NCI-H1048 (cell line): ENCODE measurements around the gene RAI14.
"Not testable (repeated sequence)": the region's sequence is repeated elsewhere in the genome, so short reads cannot be mapped to it uniquely, and the experiment has no call there.

ENCODE experiments used
- DNase-seq: peaks from one replicate; lab custom pipeline; 2025; lab: John Stamatoyannopoulos, UW

The RAI14 gene

DNA sequence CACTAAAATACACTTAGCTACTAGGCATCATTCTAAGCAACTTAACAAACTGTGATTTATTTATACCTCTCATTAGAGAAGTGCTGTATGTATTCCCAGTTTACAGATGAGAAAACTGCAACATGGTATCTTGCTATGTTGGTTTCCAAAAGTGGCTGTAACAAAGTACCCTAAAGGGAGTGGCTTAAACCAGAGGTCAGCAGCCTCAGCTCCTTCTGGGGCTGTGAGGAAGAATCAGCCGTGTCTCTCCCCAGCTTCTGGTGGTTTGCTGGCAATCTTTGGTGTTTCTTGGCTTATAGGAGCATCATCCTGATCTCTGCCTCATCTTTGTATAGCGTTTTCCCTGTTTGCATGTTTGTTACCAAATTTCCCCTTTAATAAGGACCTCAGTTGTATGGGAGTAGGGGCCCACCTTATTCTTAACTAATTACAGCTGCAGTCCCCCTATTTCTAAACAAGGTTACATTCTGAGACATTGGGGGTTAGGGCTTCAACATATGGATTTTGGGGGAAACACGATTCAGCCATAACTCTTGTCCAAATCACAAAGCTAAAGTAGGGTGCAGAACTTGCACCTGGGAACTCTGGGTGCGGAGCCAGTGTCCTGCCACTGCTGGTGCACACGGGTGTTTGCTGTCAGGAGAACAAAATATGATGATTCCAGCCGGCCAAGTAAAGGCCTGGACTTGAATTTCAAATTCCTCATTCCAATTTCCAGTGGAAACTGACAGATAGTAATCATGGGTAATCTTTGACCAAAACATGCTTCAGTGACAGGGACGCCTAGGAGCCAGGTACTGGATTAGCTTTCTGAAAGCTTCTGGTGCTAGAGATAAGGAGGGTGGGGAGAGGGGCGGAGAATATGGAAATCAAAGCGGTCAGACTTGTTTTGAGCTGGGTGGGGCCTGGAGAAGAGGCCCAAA is 43.3 kb downstream of the RAI14 start:
- DNase-seq = no peak

DNA sequence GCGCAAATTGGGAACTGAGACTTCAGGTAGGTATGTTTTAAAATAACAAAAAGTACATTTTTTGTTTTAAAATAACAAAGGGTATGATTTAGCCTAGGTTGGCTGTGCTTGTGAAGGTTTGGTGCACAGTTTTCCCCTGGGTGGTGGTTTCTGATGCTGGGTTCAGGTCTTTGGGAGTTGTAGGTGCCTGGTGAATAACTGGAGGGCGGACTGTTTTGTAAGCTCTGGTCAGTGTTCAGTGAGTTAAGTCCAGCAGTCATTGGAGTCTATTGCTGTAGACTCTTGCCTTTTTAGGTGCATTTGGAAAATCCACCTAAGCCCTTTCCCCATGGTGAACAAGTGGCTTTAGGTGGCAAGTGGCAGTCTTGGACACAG is 43.9 kb downstream of the RAI14 start:
- DNase-seq = no peak

DNA sequence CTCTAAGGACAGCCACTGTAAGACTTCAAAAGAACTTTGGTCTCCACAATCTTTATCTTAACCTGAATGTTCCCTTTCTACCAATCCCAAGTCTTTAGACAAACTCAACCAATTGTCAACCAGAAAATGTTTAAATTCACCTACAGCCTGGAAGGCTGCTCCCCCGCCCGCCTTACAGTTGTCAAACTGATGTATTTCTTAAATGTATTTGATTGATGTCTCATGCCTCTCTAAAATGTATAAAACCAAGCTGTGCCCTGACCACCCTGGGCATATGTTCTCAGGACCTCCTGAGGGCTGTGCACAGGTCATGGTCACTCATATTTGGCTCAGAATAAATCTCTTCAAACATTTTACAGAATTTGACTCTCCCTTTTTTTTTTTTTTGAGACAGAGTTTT is 45.3 kb downstream of the RAI14 start:
- not testable (repeated sequence) for DNase-seq

DNA sequence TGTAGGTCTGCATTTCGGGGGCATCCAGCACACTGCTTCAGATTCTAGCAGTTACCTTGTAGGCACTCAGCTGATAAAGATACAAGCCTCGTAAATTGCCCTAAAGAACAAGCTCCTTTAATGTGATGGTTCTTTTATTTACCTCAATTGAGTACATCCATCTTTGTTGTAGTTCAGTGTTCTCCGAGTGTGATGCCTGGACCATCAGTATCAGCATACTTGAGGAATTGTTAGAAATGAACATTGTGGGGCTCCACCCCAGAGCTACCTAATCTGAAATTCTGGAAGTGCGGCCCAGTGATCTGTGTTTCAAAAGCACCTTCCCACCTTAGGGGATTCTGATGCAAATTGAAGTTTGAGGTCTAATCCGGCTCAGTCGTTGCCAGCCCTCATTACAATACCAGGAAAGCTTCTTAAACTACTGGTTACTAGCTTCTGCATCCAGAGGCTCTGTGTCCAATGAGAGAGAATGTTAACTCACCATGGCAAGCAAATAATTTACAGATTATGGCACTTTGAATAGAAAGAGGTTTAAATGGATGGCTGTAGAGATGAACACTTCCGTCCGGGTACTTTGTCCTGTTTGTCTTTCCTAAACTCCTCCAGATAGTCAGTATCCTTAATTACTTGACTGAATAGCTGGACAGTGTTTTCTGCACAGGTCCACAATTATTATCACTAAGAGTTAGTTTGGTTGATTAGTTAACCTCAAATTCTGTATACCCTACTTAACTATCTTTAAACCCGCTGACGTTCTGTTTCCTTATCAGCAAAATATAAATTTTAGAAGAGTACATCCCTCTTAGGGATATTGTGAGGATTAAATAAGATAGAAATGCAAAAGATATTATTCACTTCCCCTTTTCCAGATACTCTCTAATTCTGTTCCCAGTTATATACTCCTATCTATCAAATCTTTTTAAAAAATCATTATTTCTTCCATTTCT is 47.9 kb downstream of the RAI14 start:
- peak; percentile 31 for DNase-seq

DNA sequence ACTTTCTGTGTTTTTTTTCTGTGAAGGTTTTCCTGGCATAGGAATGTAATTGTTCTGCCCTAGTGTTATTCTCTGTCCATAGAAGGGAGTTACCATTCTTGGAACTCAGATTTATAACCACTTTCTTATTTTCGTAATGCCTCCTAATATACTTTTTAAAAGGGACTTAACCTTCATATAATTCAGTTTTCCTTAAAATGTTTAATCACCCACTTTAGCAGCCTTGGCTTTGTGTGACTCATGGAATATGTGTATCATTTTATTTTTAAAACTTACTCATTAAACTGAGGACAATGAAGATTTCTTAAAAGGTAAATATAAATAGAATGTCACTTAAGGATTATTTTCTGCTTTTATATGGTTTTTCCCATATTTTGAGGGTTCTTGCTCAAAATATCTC is 50.0 kb downstream of the RAI14 start:
- DNase-seq = no peak

DNA sequence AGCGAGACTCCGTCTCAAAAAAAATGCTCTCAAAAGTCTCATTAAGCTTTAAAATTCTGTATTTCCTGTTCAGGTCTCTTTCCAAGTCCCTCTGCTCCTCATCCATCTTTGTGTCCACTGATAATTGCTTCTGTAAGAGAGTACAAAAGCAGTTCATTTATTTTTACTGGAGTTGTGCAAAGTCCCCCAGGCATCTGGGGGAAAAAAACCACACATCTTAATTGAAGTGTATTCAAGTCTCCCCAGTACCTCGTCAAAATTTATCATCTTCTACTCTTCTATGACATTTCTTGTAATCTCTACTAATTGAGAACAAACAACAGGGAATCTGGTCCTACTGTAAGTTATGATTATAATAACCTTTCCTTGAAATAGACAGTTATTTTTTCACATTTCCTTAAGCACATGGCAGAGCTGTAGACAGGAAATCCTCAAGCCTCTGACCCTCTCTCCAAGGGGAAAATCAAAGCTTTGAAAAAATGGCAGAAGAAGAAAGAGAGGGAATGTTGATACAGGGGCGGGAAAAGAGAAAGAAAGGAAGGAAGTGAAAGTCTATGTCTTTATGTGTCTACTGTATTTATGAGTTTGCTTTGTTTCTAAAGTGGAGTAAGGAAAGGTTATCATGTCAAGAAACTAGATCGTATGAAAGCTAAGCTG is 51.5 kb downstream of the RAI14 start:
- no peak for DNase-seq

DNA sequence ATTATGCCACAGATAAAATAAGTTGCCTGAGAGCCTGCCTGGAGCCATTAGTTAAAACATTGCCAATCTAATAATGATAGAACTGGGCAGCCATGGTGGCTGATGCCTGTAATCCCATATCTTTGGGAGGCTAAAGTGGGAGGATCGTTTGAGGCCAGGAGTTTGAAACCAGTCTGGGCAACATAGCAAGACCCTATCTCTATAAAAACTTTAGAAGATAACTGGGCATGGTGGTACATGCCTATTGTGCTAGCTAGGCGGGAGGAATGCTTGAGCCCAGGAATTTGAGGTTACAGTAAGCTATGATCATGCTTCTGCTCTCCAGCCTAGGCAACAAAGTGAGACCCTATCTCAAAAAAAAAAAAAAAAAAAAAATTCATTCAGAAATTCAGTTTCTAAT is 52.6 kb downstream of the RAI14 start:
- no peak for DNase-seq

DNA sequence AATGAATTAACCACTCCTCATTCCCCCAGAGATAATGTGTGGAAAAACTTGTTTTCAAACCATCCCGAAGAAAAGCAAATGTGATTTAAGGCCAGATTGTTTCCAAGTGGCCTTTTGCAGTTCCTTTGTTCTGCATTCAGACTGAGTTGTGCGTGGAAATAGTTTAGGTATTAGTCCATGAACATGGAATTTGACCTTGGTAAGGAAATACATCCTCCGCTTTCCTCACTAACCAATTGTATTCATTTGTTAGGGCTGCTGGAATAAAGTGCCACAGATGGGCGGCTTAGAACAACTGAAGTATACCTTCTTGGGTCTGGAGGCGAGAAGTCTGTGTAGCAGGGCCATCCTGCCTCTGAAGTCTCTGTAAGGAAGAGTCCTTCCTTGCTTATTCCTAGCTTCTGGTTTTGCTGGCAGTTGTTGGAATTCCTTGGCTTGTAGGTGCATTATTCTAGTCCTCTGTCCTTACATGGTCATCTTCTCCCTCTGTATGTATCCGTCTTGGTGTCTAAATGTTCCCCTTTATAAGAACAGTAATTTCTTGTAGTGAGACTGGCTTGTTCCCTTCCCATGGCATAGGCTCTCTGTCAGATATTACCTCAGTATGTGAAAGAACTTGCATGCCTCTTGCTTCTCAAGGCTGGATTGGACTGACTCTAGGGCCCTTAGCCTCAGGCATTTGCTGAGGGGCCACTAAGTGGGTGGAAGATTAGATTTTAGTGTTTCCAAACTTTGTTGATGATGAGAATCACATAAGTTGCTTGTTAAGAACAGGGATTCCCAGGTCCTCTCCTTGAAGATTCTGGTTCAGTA is 53.9 kb downstream of the RAI14 start:
- no peak for DNase-seq

DNA sequence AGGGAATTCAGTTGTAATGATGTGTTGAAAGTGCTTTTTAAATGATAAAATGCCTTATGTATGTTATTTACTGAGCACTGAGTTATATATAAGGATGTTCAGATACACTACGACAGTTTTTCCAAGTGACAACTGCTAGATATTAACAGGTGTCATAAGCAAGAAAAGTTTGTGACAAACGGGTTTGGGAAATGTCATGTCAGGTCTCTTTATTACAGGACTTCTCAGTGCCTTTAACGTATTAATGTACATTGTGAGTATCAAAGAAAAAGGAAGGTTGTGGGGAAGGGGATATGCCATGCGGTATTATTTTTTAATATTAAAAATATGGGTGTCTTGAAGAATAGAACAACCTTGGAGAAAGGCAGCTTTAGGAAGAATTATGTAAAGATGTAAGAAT is 56.4 kb downstream of the RAI14 start:
- DNase-seq = no peak

DNA sequence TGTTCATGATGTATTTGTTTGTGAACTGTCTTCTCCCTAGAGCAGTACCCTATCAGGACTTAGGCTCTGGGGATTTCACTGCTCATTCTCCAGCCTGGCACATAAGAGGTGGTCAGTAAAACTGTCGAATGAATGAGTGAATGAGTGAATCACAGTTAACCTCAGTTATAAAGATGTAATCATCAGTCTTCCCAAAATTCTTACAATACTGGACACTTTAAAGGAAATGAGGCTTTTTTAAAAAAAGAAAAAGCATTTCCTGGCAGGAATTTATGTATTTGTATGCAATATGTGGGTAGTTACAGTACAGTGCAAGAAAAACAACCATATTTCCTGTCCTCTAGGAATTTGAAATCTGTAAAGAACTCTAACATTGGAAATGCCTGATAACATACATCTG is 59.6 kb downstream of the RAI14 start:
- DNase-seq = no peak

DNA sequence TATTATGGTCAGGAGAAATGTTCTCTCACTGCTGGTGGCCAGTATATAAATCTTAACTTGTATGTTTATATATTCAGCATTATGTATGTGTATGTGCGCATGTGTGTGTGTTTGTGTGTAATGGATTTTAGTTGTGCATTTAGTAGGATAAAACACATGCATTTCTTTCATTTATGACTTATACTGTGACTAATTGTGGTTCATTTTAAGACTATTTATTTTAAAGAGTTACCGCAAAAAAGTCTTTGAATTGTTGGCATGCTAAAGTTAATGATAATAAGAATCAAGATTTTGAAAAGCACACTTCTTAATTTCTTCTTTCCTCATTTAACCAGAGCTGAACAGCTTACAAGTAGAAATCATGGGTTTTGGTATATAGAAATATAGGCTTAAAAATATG is 60.9 kb downstream of the RAI14 start:
- DNase-seq = no peak

DNA sequence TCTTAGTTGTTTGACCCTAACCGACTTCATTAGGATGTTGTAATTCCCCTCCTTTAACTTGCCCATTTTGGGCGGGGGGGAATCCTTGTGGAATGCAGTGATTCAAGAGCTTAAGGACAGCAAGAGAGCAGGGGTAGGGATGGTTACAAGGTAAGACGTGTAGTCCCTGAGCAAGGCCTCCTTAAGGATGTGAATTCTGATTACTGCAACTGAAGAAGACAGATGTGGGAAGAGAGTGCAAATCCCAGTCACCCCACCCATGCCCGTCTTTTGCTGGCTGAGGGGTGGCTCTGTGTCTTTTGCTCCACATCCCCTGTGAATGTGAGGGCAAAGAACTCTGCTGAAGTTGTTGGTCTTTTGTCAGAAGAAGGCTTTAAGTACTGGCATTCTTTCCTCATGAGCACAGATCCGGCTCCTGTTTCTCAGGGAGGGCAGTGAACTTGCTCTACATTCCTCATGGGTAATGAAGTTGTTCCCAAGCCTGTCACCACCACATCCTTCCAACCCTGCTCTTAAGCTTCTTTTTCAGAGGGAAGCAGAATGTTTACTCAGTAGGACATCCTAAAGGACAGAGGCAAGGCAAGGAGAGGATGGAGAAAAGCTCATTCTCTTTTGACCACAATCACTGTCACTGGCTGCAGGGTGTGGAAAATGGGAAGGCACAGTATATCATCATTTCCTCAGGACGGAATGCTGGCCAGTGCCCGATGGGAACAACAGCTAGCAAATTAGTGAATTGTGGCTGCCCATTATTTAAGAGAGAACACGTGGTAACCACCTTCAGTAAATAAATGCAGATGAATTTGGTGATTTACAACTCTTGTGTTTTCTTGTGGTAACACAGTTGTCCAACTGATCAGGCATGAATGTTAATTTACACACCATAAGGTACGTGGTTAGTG is 61.5 kb downstream of the RAI14 start:
- DNase-seq = no peak

DNA sequence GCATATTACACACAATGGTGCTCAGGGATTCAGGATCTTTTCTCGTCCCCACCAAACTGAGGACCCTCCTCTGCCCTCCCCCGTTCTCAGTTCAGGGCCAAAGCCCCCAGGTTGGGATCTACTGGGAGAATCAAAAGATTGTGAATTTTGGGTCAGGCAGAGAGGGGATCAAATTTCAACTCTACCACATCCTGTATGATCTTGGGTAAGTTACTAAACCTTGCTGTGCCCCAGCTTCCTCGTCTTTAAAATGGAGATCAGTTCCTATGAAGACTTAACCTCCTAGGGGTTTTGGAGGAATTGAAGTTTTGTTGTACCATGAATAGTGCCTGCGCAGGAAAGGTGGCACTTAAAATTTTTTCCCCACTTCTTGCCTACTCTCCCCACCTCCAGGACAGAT is 62.4 kb downstream of the RAI14 start:
- no peak for DNase-seq

DNA sequence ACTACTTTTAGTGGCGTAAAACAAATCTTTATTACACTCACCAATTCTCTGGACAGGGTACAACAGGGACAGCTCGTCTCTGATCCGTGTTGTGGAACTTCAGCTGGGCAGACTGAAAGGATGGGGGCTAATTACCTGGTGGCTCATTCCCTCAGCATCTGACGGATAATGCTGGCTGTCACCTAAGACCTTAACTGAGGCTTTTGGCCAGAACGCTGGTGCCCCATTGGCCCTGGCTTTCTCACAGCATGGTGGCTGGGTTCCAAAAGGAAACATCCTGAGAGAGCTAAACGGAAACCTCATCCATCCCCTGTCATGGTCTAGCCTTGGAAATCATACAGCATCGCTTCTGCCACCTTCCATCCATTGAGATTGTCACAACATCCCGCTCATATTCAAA is 62.9 kb downstream of the RAI14 start:
- no peak for DNase-seq

DNA sequence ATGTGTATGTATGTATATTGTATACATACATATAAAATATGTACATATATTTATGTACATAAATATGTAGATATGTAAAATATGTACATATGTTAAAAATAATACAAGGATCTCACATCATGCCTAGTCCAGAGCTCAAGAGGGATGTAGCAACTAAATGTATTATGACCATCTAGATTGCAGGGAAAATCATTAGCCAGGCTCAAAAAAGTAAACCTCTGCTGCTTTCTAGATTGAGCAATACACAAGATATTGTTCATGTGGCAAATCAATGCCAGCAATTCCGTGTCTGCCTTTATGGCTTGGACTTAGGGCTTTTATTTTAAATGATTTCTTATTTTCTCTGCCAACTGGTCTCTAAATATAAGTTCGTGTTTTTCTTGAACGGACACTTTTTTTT is 65.2 kb downstream of the RAI14 start:
- DNase-seq = no peak

DNA sequence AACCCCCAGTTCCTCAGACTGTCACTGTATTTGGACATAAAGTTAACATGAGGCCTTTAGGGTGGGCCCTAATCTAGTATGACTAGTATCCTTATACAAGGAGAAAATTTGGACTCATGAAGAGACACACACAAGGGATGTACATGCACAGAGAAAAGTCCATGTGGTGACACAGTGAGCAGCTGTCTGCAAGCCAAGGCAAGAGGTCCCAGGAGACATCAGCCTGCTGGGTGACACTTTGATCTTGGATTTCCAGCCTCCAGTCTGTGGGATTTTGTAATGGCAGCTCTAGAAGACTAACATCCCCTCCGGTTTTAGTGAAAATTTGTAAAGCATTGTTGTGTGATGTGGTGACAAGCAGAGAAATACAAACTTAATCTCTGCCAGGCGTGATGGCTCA is 66.1 kb downstream of the RAI14 start:
- DNase-seq = no peak

DNA sequence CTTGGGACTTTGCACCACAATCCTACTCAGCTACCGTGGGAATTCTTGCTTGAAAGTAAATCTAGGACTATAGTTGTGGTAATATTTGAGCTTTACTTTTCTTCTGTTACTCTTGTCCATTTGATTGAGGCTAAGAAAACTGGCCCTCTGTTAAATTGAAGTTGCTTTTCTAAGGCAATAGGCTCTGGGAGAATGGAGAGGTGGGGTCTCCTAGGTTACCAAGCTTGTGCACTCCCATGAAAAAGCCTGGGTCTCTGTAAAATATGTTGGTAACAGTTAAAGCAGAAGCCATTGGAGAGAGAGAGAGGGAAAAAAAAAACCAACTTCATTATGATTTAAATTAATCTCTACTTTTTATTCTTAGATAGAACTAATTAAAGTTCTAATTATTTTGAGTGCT is 68.6 kb downstream of the RAI14 start:
- no peak for DNase-seq

DNA sequence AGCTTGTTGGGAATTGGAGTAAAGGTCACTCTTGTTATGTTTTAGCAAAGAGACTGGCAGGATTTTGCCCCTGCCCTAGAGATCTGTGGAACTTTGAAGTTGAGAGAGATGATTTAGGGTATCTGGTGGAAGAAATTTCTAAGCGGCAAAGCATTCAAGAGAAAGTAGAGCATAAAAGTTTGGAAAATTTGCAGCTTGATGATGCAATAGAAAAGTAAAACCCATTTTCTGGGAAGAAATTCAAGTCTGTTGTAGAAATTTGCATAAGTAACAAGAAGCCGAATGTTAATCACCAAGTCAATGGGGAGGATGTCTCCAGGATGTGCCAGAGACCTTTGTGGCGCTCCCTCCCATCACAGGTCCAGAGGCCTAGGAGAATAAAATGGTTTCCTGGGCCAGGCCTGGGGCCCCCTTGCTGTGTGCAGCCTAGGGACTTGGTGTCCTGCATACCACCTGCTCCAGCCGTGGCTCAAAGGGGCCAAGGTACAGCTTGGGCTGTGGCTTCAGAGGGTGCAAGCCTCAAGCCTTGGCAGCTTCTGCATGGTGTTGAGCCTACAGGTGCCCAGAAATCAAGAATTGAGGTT is 71.1 kb downstream of the RAI14 start:
- not testable (repeated sequence) for DNase-seq

DNA sequence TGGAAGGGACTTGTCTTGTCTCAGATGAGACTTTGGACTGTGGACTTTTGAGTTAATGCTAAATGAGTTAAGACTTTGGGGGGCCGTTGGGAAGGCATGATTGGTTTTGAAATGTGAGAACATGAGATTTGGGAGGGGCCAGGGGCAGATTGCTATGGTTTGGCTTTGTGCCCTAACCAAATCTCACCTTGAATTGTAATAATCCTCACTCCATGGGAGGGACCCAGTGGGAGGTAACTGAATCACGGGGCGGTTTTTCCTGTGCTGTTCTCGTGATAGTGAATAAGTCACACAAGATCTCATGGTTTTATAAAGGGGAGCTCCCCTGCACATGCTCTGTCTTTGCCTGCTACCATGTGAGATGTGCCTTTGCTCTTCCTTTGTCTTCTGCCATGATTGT is 72.1 kb downstream of the RAI14 start:
- no peak for DNase-seq
